Gastrocnemius medialis (tissue), 4 donors: ENCODE data around the gene CPA5.

ENCODE experiments used
- POLR2A ChIP-seq, 2 donors: fragments of 450-650 bp; IDR thresholded peaks; one replicate each; pipeline ENCODE4 v1.6.1; 2017; ENCODE audit warnings: antibody characterized with exemption in 2 of 2, mild to moderate bottlenecking in 2 of 2, moderate library complexity in 2 of 2
- TF ChIP-seq, protein P1 (sequence below), 5 experiments: fragments of 450-650 bp in 3 of 5; fragments of 200-600 bp in 2 of 5; sonication (generic) in 2 of 5; IDR thresholded peaks in 4 of 5; conservative IDR thresholded peaks in 1 of 5; 1 replicate in 4 of 5; 2 replicates in 1 of 5; pipeline ENCODE4 v1.5.1; 2016 to 2019; ENCODE audit warnings: antibody characterized with exemption in 5 of 5, mild to moderate bottlenecking in 3 of 5, moderate library complexity in 3 of 5

DNA sequence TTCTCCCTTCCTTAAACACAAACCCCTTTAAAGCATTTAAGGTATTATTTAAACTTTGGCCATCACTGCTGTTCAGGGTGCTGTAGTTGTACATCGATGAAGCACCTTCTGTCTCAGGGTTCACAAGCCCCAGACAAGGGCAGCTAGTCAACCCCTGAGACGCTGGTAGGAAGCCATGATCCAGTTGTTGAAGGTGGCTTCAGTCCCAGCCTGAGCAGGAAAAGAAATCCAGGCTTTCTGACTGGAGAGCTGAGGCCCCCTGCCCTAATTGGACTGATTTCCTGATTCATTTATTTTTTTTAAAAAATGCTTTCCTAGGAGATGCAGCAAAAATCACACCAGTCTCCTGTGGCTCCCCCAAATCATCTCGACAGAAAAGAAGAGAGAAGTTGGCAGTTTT lies 51.5 kb downstream of the CPA5 start:
- TF ChIP-seq, protein P1, sequence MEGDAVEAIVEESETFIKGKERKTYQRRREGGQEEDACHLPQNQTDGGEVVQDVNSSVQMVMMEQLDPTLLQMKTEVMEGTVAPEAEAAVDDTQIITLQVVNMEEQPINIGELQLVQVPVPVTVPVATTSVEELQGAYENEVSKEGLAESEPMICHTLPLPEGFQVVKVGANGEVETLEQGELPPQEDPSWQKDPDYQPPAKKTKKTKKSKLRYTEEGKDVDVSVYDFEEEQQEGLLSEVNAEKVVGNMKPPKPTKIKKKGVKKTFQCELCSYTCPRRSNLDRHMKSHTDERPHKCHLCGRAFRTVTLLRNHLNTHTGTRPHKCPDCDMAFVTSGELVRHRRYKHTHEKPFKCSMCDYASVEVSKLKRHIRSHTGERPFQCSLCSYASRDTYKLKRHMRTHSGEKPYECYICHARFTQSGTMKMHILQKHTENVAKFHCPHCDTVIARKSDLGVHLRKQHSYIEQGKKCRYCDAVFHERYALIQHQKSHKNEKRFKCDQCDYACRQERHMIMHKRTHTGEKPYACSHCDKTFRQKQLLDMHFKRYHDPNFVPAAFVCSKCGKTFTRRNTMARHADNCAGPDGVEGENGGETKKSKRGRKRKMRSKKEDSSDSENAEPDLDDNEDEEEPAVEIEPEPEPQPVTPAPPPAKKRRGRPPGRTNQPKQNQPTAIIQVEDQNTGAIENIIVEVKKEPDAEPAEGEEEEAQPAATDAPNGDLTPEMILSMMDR (IDR thresholded peaks at IDR 0.05 in 4 of 5, conservative IDR thresholded peaks at IDR 0.05 in 1 of 5) = no peak
- no peak for TF ChIP-seq POLR2A (IDR thresholded peaks at IDR 0.05)
